HepG2 (cell line): Measurements from ENCODE around the gene MMRN2. TPM values are rescaled to one million over a fixed set of nuclear protein-coding genes. Genes with fewer than 3 reads are reported as not detected.

Experiments
- ATAC-seq: fragments of 200-7000 bp; cut with Tn5 transposase; 3 replicates; pipeline ENCODE4 v1.9.1; 2020; ENCODE audit warnings: mild to moderate bottlenecking, moderate library complexity
- BruUV-seq: library from RNA; stranded (reverse); fragments of 400-500 nt; replicated peaks from 2 replicates; lab custom pipeline; 2021; lab: Mats Ljungman, UMichigan
- CTCF ChIA-PET: fragments of 300-600 bp; formaldehyde crosslinking; extraction: SDS; loops from one replicate; lab custom pipeline; 2021; ENCODE audit warnings: low total read pairs, inconsistent platforms, low intra/inter-chr PET ratio; lab: Yijun Ruan, JAX
- POLR2A ChIA-PET: fragments of 350-600 bp; sonication (Branson Sonifier 250); formaldehyde crosslinking; loops from one replicate; lab custom pipeline; 2020; ENCODE audit warnings: antibody characterized with exemption, inconsistent platforms; lab: Yijun Ruan, JAX
- DNase-seq: peaks from one replicate; pipeline ENCODE4 v3.0.0-alpha.2; 2015; ENCODE audit warnings: low spot score
- FAIRE-seq: peaks from 3 replicates; lab custom pipeline; 2011; peaks lifted over from hg19 to GRCh38; lab: Jason Lieb, UNC
- H2AFZ ChIP-seq: one replicate; pipeline ENCODE4 v1.6.1; 2011; ENCODE audit warnings: low read length, inconsistent platforms
- H3K27ac ChIP-seq: fragments of 300-600 bp; 3 replicates; pipeline ENCODE4 v1.8.0; 2011; ENCODE audit warnings: mixed run types, mild to moderate bottlenecking, mixed read lengths, low read length, inconsistent platforms; ENCODE audit not compliant: insufficient read depth; ENCODE audit errors: extremely low read length
- H3K27me3 ChIP-seq, 2 experiments: fragments of 200-600 bp in 1 of 2; 2 replicates in 1 of 2; 3 replicates in 1 of 2; pipeline versions ENCODE4 v1.6.0 to v1.8.0; 2011; ENCODE audit warnings: low read length in 2 of 2, mild to moderate bottlenecking in 2 of 2, moderate library complexity in 2 of 2, inconsistent platforms in 1 of 2; ENCODE audit not compliant: insufficient read depth in 2 of 2, control insufficient read depth in 1 of 2
- H3K36me3 ChIP-seq, 2 experiments: fragments of 200-600 bp in 1 of 2; replicated peaks in 1 of 2; 2 replicates in 1 of 2; 3 replicates in 1 of 2; pipeline versions ENCODE4 v1.5.1 to v1.8.0; 2011; ENCODE audit warnings: low read length in 2 of 2, inconsistent platforms in 1 of 2; ENCODE audit not compliant: insufficient read depth in 2 of 2, control insufficient read depth in 1 of 2
- H3K4me1 ChIP-seq: 2 replicates; pipeline ENCODE4 v1.5.1; 2012; ENCODE audit warnings: low read length, inconsistent platforms; ENCODE audit not compliant: insufficient read depth
- H3K4me2 ChIP-seq: 2 replicates; pipeline ENCODE4 v1.6.0; 2011; ENCODE audit warnings: low read depth, low read length, inconsistent platforms
- H3K4me3 ChIP-seq, 3 experiments: fragments of 200-600 bp in 1 of 3; sonication (generic), shearing (Covaris generic) in 1 of 3; replicated peaks in 1 of 3; 2 replicates each; pipeline ENCODE4 v1.5.1; 2011 to 2016; ENCODE audit warnings: low read length in 3 of 3, inconsistent platforms in 2 of 3, low read depth in 2 of 3, mild to moderate bottlenecking in 2 of 3, control low read depth in 1 of 3, mixed read lengths in 1 of 3; ENCODE audit not compliant: insufficient read depth in 1 of 3
- H3K79me2 ChIP-seq: one replicate; pipeline ENCODE4 v1.6.1; 2011; ENCODE audit warnings: low read length, inconsistent platforms; ENCODE audit not compliant: insufficient read depth
- H3K9ac ChIP-seq: 2 replicates; pipeline ENCODE4 v1.6.0; 2011; ENCODE audit warnings: mild to moderate bottlenecking, low read depth, low read length, inconsistent platforms; ENCODE audit not compliant: insufficient read depth
- H3K9me3 ChIP-seq: 2 replicates; pipeline ENCODE4 v1.5.1; 2012; ENCODE audit warnings: mild to moderate bottlenecking, low read length
- H4K20me1 ChIP-seq: 2 replicates; pipeline ENCODE4 v1.6.0; 2011; ENCODE audit warnings: inconsistent platforms, mild to moderate bottlenecking, low read length, moderate library complexity; ENCODE audit not compliant: insufficient read depth
- CBX1 ChIP-seq: IDR thresholded peaks from one replicate; pipeline ENCODE4 v1.6.1; 2016; ENCODE audit warnings: antibody characterized with exemption, low read depth
- GMEB2 ChIP-seq: IDR thresholded peaks from 2 replicates; pipeline ENCODE4 v1.6.1; 2016; ENCODE audit warnings: missing biosample characterization, missing genetic modification reagents, low read depth
- JARID2 ChIP-seq: sonication (generic); formaldehyde crosslinking; IDR thresholded peaks from 2 replicates; pipeline ENCODE4 v1.8.1; 2023; ENCODE audit warnings: missing genetic modification reagents, inconsistent platforms; ENCODE audit not compliant: insufficient replicate concordance
- KDM2A ChIP-seq: sonication (generic); formaldehyde crosslinking; IDR thresholded peaks from 2 replicates; pipeline ENCODE4 v1.4.0; 2020; ENCODE audit warnings: low read depth, missing genetic modification reagents, borderline replicate concordance
- KLF16 ChIP-seq, 2 experiments: sonication (generic) in 1 of 2; formaldehyde crosslinking in 1 of 2; IDR thresholded peaks; 2 replicates each; pipeline versions ENCODE4 v1.6.1 to v1.8.0; 2016 to 2023; ENCODE audit warnings: missing genetic modification reagents in 2 of 2, missing compliant biosample characterization in 1 of 2
- NR2F6 ChIP-seq, 2 experiments: IDR thresholded peaks; 2 replicates each; pipeline ENCODE4 v1.6.1; 2016; ENCODE audit warnings: antibody characterized with exemption in 1 of 2, mild to moderate bottlenecking in 1 of 2
- PATZ1 ChIP-seq: sonication (generic); formaldehyde crosslinking; IDR thresholded peaks from 2 replicates; pipeline ENCODE4 v1.4.0; 2020; ENCODE audit warnings: missing genetic modification reagents
- SIX4 ChIP-seq: sonication (generic); formaldehyde crosslinking; IDR thresholded peaks from 2 replicates; pipeline ENCODE4 v1.4.0; 2020; ENCODE audit warnings: missing genetic modification reagents
- SUZ12 ChIP-seq: fragments of 150-350 bp; IDR thresholded peaks from 2 replicates; pipeline ENCODE4 v1.6.1; 2014; ENCODE audit warnings: low read depth, low read length
- TBX3 ChIP-seq: fragments of 450-650 bp; IDR thresholded peaks from 2 replicates; pipeline ENCODE4 v1.6.1; 2017; ENCODE audit warnings: antibody characterized with exemption, mild to moderate bottlenecking, inconsistent platforms, borderline replicate concordance
- TFAP4 ChIP-seq: sonication (generic); IDR thresholded peaks from 2 replicates; pipeline ENCODE4 v1.6.1; 2016; ENCODE audit warnings: low read depth, borderline replicate concordance
- TRAFD1 ChIP-seq: sonication (generic); formaldehyde crosslinking; IDR thresholded peaks from 2 replicates; pipeline ENCODE4 v1.5.1; 2020; ENCODE audit warnings: missing genetic modification reagents, mild to moderate bottlenecking, borderline replicate concordance
- ZBTB2 ChIP-seq: sonication (generic); formaldehyde crosslinking; IDR thresholded peaks from 2 replicates; pipeline ENCODE4 v1.8.0; 2022; ENCODE audit warnings: low read depth, missing genetic modification reagents
- ZHX1 ChIP-seq: sonication (generic); formaldehyde crosslinking; IDR thresholded peaks from 2 replicates; pipeline ENCODE4 v1.8.1; 2022; ENCODE audit warnings: low read depth, mild to moderate bottlenecking, missing genetic modification reagents
- WGBS: methylation state at CpG from one replicate; pipeline ENCODE4 v1.1.6; 2017; ENCODE audit warnings: low lambda C conversion rate; 5-methylcytosine and 5-hydroxymethylcytosine counted together
- in situ Hi-C: cut with HindIII; loops from 2 replicates; pipeline ENCODE4 v1.10.0; 2017; ENCODE audit warnings: low pct_unique_long_range_greater_than_20kb; ENCODE audit not compliant: extremely low pct_ligation_motif_present
- intact Hi-C: fragments of 100-400 bp; cut with micrococcal nuclease; formaldehyde crosslinking; loops from one replicate; pipeline ENCODE4 v1.10.0; 2022; ENCODE audit not compliant: unreplicated experiment
- polyA plus RNA-seq, 8 experiments: library from polyadenylated mRNA; depleted of rRNA in 3 of 8; stranded (reverse) in 7 of 8; unstranded in 1 of 8; fragments of >200 nt; fragmentation: Illumina TruSeq in 4 of 8; extraction: Trizol in 4 of 8; gene quantifications; 2 replicates each; pipeline versions ENCODE4 v1.2.1 to v1.2.3, GENCODE V29; 2011 to 2016; ENCODE audit warnings: low read depth in 4 of 8, missing spikeins in 1 of 8, mixed read lengths in 1 of 8; ENCODE audit not compliant: insufficient read depth in 1 of 8
- total RNA-seq, 5 experiments: library from RNA; depleted of rRNA; stranded (reverse); fragments of >200 nt; fragmentation: Illumina TruSeq; extraction: Trizol; gene quantifications; 2 replicates each; pipeline ENCODE4 v1.2.3, GENCODE V29; 2016; ENCODE audit warnings: low read depth in 1 of 5

The MMRN2 gene
- total and polyA plus RNA-seq, 2 of the 13 experiments (the other 11 are each of a cell fraction or from before 2014, with no cell fraction given), result 0.04 TPM; not detected in 1

- no peaks in the 10 kb centered on the region for H3K79me2 ChIP-seq
- H3K36me3 ChIP-seq, result peaks cover 11 to 53% of the 10 kb centered on the region in 2 experiments
- no peaks in the 10 kb centered on the region for H3K4me1 ChIP-seq
- 94% methylated on average over 1 of the region's 1 CpG for WGBS
- H3K27ac ChIP-seq, result no peak overlapping the region
- H2AFZ ChIP-seq, result no peak overlapping the region
- no peak overlapping the region for H3K4me3 ChIP-seq
- no peak overlapping the region for H3K9ac ChIP-seq
- in situ Hi-C loops, result no loop called here
- TF ChIP-seq TRAFD1 (CRISPR knock-in tag) (no peak), JARID2 (no peak), CBX1 (no peak), ZHX1 (CRISPR knock-in tag) (no peak), ZBTB2 (CRISPR knock-in tag) (no peak), TFAP4 (no peak), PATZ1 (CRISPR knock-in tag) (no peak), SUZ12 (no peak), KDM2A (CRISPR knock-in tag) (no peak), SIX4 (CRISPR knock-in tag) (no peak), NR2F6 (IDR thresholded peaks at IDR 0.05) (no peak), NR2F6 (CRISPR knock-in tag; IDR thresholded peaks at IDR 0.05) (no peak), KLF16 (CRISPR knock-in tag; IDR thresholded peaks at IDR 0.05) (no peak), TBX3 (no peak), GMEB2 (CRISPR knock-in tag) (no peak)
- TF ChIP-seq, all 625 proteins: peak for 0
- CTCF ChIA-PET, result no interaction called here
- ATAC-seq, result no peak
- DNase-seq, result no peak
- no peaks in the 10 kb centered on the region for H3K27me3 ChIP-seq
- H4K20me1 ChIP-seq, result no peaks in the 10 kb centered on the region
- POLR2A ChIA-PET, result no interaction called here
- no TSS peak for BruUV-seq
- intact Hi-C loops, result no loop called here
- no peak overlapping the region for H3K4me2 ChIP-seq
- FAIRE-seq, result no peak
- H3K9me3 ChIP-seq, result no peaks in the 10 kb centered on the region
These were observed 52.0 kb downstream of the MMRN2 start for GRCh38 chr10:86905429-86905828.
